ENCODE results near the gene TBC1D1. TPM values are rescaled to one million over a fixed set of nuclear protein-coding genes. Genes with fewer than 3 reads are reported as not detected.

Gene TBC1D1
- total RNA-seq, 4 donors from 2014 or later = 56.4 to 127 (median 94.8) TPM

DNA sequence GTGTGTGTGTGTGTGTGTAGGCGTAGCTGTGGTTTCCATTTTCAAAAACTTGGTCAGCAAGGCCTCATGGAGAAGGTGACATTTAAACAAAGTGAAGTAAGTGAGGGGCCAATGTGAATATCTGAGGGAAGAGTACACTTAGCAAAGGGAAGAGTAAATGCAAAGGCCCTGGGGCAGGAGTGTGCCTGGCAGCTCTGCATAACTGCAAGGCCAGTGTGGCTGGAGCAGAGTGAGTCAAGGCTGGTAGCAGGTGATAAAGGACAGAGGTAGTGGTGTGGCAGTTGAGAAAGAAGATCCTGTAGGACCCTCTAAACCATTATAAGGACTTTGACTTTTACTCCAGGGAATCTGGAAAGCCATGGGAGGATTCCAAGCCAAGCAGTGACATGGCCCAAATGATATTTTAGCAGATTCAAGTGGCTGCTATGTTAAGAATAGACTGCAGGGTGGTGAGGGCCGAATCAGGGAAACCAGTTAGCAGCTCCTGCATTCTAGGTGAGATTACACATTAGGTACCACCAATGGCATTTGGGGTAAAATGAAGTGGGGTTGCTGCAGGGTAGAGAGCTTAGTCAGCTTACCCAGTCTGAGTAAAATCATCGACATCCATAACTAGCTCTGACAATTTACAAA, 5.9 kb upstream of the TBC1D1 start:
- DNase-seq (ENCODE audit: low spot score) = no peak
- TF ChIP-seq, protein P1, sequence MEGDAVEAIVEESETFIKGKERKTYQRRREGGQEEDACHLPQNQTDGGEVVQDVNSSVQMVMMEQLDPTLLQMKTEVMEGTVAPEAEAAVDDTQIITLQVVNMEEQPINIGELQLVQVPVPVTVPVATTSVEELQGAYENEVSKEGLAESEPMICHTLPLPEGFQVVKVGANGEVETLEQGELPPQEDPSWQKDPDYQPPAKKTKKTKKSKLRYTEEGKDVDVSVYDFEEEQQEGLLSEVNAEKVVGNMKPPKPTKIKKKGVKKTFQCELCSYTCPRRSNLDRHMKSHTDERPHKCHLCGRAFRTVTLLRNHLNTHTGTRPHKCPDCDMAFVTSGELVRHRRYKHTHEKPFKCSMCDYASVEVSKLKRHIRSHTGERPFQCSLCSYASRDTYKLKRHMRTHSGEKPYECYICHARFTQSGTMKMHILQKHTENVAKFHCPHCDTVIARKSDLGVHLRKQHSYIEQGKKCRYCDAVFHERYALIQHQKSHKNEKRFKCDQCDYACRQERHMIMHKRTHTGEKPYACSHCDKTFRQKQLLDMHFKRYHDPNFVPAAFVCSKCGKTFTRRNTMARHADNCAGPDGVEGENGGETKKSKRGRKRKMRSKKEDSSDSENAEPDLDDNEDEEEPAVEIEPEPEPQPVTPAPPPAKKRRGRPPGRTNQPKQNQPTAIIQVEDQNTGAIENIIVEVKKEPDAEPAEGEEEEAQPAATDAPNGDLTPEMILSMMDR (IDR thresholded peaks at IDR 0.05) = no peak
- ATAC-seq (ENCODE audit: low FRiP score) = no peak

DNA sequence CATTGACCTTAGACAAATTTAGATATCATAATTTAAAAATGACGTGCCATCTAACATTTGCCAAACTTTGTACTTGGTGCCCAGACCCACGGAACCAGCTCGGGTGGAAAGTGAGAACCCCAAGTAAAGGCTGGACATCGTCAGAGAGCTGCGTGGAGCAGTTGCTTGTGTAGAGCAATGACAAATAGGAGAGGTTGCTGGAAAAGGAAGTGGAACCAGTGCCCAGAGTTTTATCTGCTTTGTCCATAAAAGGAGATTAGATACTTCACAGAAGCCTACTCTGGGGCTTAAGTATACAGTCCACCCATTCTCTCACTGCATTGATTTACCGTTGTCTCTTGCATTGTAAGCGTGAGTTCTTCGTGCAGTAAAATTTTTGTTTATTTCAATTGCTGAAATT, 5.4 kb upstream of the TBC1D1 start:
- TF ChIP-seq, protein P1 (IDR thresholded peaks at IDR 0.05) = no peak
- no peak for ATAC-seq (ENCODE audit: low FRiP score)
- DNase-seq (ENCODE audit: low spot score) = no peak

GRCh38 chr4:37889849-37890800, 759 bp upstream of the TBC1D1 start:
- TF ChIP-seq, protein P1 (IDR thresholded peaks at IDR 0.05) = no peak
- ATAC-seq (ENCODE audit: low FRiP score) = peak; percentile 46
- DNase-seq (ENCODE audit: low spot score) = no peak

DNA sequence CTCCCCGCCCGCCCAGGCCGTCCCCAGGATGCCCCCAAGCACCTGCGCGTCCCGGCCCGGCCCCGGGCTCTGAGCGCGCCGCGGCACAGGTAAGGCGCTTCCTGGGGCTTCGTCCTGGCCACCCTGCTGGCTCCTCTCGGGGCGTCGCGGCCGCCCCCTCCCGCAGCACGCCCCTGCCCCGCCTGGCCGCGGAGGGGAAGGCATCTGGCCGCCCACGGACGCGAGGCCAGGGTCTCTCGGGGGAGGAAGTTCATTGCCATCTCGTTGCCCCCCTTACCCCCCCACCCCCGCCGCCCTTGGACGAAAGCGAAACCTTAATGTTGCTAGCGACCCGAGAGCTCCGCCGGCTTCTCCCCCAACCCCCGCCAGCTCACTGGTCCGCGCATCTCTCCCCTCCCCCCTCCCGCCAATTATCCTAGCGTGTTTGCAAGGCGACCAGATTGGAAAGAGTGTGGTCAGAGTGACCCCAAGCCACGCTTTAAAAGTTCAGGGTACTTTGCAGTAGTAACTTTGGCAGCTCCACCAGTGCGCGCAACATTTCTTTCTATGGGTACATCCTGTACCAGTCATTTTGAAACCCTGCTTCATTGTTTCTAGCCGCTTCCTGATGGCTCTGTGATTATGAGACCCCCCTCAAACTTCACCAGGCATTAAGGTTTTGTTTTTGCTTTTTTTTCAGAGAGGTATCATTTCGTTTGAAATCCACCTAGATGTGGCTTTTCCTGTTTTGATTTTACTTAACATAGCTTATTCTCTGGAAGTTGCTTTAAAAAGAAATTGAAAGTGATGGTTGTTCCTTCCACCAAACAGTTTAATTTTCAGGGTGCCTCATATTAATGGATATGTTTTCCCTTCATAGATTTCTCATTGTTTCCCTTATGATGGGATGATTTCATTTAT, 626 bp downstream of the TBC1D1 start:
- ATAC-seq (ENCODE audit: low FRiP score) (peak; percentile 34), DNase-seq (ENCODE audit: low spot score) (no peak)
- TF ChIP-seq, protein P1 (IDR thresholded peaks at IDR 0.05) = no peak

DNA sequence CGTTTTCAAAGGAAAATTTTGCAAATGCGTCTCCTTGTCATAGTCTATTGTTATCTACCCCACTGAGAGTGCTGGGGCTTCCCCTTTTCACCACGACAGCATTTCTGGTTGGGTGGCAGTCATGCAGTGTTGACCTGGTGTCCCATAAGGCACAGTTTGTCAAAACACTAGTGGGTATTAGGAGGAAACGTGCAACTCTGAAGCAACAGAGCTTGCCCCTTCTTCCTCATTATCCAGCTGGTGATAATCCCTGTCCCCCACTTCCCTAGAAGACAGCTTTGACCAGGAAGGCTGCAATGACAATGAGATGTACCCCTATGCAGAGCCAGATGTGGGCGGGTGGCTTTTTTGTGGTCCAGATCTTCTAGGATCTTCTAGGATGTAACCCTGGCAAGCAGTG, 1.8 kb downstream of the TBC1D1 start:
- DNase-seq (ENCODE audit: low spot score) = no peak
- TF ChIP-seq, protein P1 (IDR thresholded peaks at IDR 0.05) = no peak
- no peak for ATAC-seq (ENCODE audit: low FRiP score)

GRCh38 chr4:37893164-37893563, 2.3 kb downstream of the TBC1D1 start:
- no peak for ATAC-seq (ENCODE audit: low FRiP score)
- TF ChIP-seq, protein P1 (IDR thresholded peaks at IDR 0.05) = no peak
- DNase-seq (ENCODE audit: low spot score) = no peak
